GM19238 (cell line): Measurements from ENCODE around the gene DQX1.

Experiments
- DNase-seq: peaks from one replicate; pipeline ENCODE4 v3.0.0; 2011; ENCODE audit warnings: low spot score; ENCODE audit not compliant: insufficient read length

DQX1 gene

GRCh38 chr2:74554820-74555531, 28.9 kb upstream of the DQX1 start:
- no peak for DNase-seq

GRCh38 chr2:74553892-74554819, 28.1 kb upstream of the DQX1 start, which contains the start of the genes DOK1 and LOXL3:
TSS of gene DOK1 (plus strand) at chr2:74554720. CDS start at chr2:74554755, 35 bp downstream.
TSS of gene LOXL3 (minus strand) at chr2:74553942. CDS start at chr2:74552634, 1,308 bp downstream.
- peak; percentile 87 for DNase-seq

- DNase-seq = no peak
Measured at GRCh38 chr2:74552914-74553811, 27.1 kb upstream of the DQX1 start.

DNA sequence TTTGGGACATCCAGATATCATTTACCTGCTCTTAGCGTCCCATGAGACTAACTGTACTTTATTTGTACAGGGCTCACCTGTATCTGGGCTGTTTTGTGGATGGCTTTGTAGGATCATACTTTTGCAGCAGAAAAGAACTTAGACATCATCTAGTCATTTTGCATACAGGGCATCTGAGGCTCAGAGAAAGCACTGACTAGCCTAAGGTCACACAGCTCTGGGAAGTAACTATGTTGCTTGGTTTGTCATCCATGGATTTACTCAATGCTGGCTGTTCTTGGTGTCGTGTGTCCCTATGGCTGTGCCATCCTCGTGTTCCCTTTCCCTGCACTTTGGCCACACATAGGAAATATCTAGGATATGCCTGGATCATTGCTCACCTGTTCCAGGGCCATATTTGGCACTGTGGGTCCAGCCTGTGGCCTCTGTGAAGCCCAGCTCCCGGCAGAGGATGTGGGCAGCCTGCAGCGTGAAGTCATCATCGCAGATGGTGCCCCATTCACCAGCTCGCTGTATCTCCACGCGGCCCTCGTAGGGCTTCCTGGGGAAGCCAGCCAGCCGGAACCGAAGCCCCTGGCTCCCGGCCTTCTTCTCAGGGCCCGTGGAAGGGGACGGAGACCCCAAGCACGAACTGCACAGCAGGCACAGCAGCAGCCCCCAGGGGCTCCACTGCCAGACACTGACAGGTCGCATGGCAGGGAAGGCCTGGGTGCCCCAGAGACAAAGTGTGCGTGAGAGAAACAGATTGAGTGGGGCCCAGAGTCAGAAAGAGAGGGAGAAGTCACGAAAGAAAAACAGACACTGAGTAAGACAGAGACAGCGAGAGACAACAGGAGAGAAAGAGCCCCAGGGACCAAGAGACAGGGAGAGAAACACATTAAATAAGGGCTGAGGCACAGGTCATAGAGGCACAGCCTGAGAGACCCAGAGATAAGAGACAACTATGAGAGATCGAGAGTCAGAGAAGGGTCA, 26.2 kb upstream of the DQX1 start:
- no peak for DNase-seq

DNA sequence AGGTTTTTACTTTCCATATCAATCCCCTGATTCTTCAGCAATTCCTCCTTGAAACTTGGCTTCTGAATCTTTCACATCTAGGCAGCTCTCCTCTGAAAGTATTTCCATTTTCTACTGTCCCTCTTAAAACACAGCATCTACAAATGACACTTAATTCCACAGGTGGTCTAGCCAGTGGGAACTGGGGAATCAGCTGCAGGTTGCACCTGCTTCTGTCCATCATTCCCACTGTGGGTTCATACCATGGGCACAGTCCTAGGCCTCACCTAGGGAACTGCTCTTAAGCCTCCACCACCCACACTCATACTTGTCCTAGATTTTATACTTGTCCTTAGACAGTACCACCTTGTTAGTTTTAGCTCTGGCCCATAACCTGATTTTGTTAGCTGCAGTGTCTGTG, 25.5 kb upstream of the DQX1 start:
- no peak for DNase-seq

DNA sequence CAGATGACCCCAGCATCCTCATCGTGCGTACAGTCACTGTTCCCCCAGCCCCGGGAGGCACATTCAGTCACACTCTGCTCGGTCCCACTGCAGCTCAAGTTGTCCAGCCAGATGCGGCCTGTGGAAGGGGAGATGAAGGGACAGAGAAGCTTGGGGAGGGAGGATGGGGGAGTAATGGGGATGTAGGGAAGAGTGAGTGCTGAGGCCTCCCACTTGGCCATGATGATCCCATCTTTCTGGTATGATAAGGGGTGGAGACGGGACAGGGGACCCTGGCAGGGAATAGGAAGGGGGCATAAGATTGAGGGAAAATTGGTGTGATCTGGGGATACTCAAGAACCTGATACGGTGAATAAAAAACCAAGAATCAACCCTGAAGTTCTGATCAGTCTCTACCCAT, 24.2 kb upstream of the DQX1 start:
- DNase-seq = no peak

DNA sequence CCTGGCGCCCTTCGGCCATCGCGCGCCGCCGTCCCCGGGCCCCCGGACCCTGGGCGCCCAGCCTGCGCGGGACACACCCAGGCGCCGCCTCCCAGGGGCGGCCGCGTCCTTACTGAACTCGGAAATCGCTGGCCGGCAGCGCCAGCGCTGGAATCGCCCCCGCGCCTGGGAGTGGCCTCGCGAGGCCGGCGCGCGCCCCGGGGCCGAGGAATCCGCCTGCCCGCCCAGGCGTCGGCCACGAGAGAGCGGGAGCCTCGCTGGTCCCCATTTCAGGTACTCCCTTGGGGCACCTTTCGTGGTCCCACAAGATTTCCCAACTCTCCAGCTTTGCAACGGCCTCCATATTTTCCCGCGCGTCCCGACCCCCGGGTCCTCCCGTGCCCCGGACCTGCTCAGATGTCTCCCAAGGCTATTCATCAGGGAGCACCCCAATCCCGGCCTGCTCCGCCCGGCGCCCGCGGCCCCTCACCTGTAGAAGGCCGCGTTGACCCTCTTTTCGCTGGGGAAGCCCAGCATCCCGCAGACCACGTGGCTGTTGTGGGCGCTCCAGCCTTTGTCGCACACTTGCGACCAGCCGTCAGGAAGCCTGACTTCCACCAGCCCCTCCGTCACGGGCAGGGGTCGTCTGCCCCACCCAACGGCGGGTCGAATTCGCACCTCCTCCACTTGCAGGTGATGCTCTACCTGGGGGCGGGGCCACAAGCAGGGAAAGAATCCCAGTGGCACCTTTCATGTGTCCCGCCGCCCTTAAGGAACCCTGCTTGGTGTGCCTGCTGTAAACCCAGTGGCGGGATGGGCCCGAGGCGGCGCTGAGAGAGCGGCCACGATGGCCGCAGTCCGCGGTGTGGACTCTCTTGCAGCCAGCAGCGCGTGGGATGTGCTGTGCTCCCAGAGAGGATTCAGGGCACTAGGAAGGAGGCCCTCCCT, 23.1 kb upstream of the DQX1 start:
- DNase-seq = no peak

DNA sequence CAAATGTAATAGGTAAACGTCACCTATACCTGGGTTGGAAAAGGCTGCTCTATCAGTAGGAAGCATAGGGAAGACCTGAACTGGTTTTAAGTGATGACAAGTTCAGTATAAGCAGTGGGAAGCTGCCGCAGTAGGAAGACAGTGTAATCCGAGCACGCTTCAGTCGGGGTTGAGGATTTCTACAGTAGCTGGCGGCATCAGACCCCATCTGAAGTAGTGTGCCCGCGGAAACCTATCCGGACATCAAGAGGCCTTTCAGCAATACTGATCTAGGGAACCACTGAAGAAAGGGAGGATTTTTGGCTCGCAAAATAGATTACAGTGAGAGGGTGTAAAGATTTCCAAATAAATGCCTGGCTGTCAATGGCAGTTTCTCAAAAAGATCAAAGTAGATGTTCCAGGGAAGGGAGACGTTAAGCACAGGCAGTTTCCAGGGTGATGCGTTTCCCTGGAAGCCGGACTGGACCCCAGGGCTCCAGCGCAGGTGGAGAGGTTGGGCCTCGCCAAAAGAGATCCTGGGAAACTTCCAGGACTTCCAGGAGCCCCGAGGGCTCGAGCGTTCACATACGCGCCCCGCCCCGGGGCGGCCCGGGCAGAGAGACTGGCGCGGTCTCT, 22.4 kb upstream of the DQX1 start:
- DNase-seq = no peak

DNA sequence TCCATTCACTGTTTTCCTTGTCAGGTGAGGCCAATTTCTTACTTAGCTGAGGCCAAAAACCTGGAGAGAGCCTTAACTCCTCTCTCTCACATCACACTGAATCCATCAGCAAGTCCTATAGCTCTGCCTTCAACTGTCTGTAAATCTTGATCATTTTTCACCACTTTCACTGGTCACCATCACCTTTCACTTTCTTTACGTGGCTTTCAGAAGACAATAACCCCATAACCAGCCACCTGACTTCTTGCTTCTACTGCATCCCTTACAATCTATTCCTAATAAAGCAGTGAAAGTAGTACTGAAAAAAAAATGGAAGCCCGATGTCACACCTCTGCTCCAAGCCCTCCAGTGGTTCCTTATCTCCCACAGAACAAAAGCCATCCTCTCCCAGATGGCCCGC, 20.0 kb upstream of the DQX1 start:
- DNase-seq = no peak

DNA sequence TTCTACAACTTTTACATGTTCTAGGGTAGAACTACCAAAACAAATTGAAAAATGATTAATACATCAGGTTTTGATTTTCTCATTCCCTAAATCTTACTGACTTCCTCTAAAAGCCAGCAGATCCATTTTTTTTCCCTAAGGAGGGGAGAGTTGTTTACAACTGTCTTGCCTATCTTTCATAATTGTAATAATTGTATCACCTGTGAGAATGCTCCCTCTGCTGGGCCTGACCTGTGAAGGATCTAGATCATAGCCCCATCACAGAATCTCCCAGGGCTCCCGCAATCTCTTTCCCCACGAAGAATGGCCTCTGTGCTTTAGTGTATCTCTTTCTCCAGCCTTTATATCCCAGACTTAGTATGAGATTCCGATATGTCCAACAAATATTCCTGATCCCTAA, 18.6 kb upstream of the DQX1 start:
- no peak for DNase-seq

DNA sequence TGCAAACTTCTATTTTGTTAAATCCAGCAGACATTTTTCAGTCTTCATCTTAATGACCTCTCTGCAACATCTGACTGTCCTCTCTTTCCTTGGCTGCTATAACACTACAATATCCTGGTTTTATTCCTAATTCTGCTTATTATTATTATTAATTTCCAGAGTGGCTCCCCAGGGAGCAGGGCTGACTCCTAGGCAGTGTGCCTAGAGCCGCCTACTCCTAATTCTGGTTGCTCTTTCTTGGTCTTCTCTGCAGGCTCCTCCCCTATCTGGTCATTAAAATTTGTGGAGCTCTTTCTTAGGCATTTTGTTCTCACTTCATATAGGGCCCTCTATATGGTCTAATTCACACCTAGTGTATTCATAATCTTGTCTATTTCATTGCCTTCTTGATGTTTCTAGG, 16.9 kb upstream of the DQX1 start:
- no peak for DNase-seq

DNA sequence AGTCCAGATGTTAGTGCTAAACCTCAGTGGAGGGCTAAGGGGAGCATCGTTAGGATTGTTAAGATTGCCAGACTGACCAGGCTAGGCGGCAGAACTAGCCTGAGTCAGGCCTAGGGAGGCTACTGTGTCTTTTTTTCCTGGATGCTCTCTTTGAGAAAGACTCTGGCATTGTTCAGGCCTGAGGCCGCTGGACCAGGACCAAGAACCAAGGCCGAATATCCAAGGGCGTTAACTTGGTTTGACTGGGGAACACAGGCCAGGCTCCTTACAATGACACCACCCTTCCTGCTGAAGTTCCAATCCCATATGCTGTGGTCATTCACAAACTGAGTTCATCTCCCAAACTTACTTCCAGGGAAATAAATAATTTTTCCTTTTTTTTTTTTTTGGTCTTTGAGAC, 14.3 kb upstream of the DQX1 start:
- no peak for DNase-seq

DNA sequence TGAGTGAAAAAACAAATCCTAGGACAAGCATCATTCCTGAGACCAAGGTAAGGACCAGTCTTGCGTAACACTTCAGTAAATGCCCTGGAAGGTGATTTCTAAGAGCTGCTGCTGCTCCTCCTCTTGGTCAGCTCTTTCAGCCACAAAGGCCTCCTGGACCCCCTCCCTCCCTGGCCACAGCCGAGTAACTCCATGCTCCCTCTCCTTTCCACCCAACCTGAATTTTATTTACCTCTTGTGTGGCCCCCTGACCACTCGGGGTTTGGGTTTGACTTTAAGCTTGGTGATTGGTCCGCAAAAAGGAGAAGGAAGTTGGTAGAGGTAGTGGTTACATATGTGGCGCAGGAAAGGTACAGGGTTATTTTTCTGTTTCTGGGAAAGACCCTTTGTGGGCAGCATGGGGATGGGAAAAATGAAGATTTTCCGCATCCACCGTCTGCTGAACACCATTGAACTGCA, 12.9 kb upstream of the DQX1 start:
- no peak for DNase-seq

- DNase-seq = no peak
Measured at GRCh38 chr2:74537140-74537539, 11.1 kb upstream of the DQX1 start.

GRCh38 chr2:74536166-74536950, 10.3 kb upstream of the DQX1 start:
- no peak for DNase-seq

- DNase-seq = no peak
Measured at GRCh38 chr2:74535440-74535965, 9.5 kb upstream of the DQX1 start.

GRCh38 chr2:74534411-74534810, 8.4 kb upstream of the DQX1 start:
- no peak for DNase-seq

DNA sequence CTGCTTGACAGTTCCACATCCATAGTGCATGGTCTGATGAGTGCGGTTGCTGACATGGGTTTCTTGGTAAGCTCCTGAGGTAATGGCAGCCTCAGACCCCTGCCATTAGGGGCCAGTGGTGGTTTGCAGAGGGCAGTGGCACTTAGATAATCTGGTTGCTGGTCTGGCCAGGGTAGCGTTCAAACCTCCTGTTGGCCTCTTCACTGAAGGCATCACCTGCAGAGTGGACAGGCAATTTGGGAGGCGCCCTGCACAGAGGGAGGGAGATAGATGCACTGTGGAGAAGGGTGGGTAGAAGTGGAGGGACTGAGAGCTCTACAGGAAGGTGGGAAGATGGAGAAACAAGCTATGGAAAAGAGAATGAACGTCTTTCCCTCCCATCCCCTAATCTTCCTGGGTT, 7.4 kb upstream of the DQX1 start:
- DNase-seq = no peak
